ENCODE results near the gene AFAP1L2.

- TF ChIP-seq POLR2A (IDR thresholded peaks at IDR 0.05; ENCODE audit: low read depth, low read length) (no peak), POLR2AphosphoS5 (IDR thresholded peaks at IDR 0.05; ENCODE audit: low read depth, low read length) (no peak), TAF1 (IDR thresholded peaks at IDR 0.05; ENCODE audit: borderline replicate concordance, low read depth, low read length) (no peak)
Observed at GRCh38 chr10:114337510-114338462, 66.5 kb downstream of the AFAP1L2 start.
